Dedifferentiated amniotic fluid mesenchymal stem cell (primary cell): ENCODE measurements around the gene PMPCA.
"Not testable (repeated sequence)": the region's sequence is repeated elsewhere in the genome, so short reads cannot be mapped to it uniquely, and the experiment has no call there.

ENCODE experiments used
- DNase-seq: peaks from one replicate; pipeline ENCODE4 v3.0.0-alpha.2; 2016; ENCODE audit errors: extremely low spot score

Gene PMPCA

DNA sequence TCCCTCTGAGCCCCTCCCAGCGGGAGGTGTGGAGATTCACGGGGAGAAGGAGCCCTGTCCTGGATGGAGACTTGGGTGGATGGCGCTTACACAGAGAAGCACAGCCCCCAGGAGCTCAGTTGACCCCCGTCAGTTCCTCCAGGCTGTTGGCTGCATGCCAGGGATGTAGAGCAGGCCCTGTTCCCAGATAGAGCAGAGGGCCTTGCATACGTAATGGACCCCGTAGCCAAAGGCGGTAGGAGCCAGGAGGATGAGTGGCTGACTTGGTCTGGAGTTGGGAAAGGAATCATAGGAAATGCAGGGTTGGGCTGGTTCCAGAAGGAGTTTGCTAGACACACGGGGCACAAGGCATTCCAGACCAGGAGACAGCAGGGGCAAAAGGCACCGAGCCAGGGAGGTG is 2.5 kb downstream of the PMPCA start:
- DNase-seq: no peak

DNA sequence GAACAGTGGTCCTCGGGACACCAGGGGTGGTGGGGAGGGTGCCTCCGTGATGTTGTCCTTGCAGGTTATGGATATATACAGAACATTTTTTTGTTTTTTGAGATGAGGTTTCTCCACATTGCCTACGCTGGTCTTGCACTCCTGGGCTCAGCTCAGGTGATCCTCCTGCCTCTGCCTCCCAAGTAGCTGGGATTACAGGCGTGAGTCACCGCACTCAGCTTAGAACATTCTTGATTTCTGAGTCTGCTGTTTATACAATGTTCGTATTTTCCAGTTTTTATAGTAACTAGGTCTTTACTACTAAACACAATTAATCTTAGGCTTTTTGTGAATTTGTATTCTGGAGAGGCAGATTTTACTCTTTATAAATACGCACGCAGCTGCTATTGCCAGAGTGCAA is 6.0 kb downstream of the PMPCA start:
- no peak for DNase-seq

DNA sequence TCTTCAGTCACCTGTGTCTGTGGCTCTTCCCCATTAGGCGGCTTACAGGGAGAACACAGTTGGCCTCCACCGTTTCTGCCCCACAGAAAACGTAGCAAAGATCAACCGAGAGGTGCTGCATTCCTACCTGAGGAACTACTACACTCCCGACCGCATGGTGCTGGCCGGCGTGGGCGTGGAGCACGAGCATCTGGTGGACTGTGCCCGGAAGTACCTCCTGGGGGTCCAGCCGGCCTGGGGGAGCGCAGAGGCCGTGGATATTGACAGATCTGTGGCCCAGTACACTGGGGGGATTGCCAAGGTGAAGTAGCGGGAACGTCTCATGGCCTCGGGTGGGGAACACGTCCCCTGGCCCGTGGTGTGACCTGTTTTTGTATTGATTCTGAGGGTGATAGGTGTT is 6.5 kb downstream of the PMPCA start:
- DNase-seq: no peak

DNA sequence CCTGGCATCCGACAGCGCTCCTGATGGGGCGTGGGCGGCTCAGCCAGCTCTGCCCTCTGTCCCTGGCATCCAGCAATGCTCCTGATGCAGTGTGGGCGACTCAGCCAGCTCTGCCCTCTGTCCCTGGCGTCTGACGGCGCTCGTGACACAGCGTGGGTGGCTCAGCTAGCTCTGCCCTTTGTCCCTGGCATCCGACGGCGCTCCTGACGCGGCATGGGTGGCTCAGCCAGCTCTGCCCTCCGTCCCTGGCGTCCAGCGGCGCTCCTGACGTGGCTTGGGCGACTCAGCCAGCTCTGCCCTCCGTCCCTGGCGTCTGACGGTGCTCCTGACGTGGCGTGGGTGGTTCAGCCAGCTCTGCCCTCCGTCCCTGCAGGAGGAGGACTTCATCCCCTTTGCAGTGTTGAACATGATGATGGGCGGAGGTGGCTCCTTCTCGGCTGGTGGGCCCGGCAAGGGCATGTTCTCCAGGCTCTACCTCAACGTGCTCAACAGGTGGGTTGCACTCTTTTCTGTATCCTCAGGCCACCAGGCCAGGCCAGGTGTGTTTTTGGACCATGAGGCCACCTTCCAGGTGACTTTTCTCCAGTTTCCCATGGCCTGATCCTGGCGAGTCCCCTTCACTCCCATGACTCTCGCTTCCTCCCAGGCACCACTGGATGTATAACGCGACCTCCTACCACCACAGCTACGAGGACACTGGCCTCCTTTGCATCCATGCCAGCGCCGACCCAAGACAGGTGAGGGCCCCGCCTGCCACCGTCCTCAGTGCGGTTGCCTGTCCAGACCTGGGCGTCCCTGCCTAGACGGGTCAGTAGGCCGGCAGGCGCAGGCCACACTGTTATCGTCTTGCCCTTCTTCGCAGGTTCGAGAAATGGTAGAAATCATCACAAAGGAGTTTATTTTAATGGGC is 8.0 kb downstream of the PMPCA start:
- no peak for DNase-seq

DNA sequence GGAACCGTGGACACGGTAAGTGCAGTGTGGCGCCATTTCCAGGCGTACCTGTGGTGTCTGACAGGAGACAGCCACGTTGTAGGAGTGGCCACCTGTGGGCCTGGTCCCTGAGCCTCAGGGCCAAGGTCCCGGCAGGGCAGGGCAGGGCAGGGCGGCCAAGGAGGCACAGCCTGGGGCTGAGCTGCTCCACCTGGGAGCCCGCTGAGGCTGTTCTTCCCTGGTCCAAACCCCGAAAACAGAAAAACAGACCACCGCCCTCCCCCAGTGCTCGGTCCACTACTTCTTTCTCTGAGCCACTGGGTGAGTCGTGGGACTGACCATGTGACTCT is 8.6 kb downstream of the PMPCA start:
- no peak for DNase-seq

DNA sequence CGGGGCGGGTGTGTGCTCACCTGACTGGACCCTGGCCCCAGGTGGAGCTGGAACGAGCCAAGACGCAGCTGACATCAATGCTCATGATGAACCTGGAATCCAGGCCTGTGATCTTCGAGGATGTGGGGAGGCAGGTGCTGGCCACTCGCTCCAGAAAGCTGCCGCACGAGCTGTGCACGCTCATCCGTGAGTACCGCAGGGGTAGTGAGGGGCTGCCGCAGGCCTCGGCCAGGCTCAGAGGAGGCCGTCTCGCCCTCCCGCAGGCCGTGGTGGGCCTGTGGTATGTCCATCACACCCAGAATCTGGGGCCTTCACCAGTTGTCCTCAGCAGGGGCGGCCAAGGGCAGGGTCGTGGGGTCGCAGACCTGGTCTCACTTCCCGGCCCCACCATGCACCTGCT is 11.3 kb downstream of the PMPCA start:
- DNase-seq: no peak

DNA sequence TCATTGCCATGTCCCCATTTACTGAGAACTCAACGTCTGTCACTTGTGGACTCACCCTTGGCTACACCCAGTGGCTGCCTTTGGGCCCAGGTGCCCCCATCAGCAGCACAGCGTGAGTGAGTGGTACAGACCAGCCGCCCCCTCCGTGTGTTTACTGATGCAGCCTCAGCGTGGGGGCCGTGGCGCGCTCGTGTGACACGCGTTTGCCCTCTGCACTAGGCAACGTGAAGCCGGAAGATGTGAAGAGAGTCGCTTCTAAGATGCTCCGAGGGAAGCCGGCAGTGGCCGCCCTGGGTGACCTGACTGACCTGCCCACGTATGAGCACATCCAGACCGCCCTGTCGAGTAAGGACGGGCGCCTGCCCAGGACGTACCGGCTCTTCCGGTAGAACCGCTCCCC is 12.4 kb downstream of the PMPCA start:
- DNase-seq: no peak

DNA sequence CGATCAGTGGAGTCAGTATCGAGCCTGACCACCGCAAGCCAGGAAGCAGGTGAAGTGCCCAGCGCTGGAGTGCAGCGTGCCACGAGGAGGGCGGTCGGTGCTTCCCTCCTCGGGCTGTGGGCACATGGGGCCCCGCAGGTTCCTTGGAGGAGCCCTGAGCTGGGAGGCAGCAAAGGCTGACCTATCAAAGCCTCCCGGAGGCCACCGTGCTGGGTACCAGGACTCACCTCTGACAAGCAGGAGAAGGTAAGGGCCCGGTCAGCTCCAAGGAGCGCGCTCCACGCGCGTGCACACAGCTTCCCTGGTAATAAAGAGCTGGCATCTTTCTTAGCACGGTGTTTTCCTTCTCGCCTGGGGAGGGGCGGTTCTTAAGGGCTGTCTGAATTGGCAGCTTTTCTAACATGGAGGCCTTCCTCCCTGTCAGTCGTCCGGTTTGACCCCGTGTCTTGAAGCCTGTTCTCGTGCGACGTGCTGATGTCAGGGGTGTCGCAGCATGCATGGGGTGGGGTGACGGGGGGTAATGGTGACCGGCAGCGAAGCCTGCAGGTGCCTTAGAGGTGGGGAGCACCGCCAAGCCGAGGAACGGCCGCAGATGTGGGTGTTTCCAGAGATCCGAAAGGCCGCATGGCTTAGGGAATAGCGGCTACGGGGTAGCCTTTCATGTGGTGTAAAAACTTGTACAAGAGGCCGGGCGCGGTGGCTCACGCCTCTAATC is 13.1 kb downstream of the PMPCA start:
- DNase-seq: no peak

DNA sequence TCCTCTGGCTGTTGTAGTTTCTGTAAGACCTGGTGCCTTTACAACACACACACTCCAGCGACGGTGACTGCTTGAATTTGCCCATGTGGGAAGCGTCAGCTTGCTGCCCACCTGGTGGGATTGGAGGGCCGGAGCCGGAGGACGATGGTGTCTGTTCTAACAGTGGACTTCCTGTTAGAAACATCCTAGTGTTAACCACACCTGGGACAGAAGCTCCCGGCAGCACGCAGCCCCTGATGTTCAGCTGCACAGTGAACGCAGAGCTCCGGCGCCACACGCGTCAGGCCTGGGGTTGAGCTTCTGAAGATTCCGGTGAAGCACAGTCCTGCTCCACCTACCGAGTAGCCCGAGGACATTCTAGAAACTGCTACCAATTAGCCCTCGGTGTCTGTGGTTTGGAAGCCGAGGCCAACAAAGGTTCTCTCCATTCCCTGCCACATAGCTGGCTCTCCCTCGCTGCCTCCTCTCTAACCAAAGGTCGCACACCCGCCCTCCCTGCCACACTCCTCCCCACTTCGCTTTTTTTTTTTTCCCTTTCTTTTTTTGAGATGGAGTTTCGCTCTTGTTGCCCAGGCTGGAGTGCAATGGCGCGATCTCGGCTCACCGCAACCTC is 14.4 kb downstream of the PMPCA start:
- DNase-seq: no peak

DNA sequence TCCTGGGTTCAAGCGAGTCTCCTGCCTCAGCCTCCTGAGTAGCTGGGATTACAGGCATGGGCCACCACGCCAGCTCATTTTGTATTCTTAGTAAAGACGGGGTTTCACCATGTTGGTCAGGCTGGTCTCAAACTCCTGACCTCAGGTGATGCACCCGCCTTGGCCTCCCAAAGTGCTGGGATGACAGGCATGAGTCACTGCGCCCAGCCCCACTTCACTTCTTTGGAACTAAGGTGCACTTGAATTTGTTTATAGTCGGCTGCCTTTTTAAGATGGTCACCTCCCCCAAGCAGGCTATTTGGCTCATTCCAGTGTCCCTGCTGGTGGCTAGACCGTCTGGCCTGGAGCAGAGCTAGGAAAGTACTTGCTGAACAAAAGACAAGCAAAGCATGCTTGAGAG is 14.9 kb downstream of the PMPCA start:
- not testable (repeated sequence) for DNase-seq

DNA sequence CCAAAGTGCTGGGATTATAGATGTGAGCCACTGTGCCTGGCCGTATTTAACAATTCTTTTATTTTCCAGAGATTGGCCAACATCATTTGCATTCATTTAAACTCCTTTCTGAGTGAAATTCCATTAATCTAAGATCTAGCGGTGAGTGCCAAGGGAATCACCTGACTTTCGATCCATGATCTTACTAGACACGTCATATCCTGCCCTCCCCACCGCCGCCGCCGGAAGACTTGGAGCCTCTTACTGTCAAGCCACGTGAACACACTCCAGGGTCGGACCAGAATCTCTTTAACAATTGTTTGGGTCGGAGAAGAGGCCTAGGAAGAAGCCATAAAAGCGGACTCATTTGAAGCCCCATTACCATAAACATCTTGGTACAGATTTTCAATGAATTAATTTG is 16.3 kb downstream of the PMPCA start:
- DNase-seq: no peak

DNA sequence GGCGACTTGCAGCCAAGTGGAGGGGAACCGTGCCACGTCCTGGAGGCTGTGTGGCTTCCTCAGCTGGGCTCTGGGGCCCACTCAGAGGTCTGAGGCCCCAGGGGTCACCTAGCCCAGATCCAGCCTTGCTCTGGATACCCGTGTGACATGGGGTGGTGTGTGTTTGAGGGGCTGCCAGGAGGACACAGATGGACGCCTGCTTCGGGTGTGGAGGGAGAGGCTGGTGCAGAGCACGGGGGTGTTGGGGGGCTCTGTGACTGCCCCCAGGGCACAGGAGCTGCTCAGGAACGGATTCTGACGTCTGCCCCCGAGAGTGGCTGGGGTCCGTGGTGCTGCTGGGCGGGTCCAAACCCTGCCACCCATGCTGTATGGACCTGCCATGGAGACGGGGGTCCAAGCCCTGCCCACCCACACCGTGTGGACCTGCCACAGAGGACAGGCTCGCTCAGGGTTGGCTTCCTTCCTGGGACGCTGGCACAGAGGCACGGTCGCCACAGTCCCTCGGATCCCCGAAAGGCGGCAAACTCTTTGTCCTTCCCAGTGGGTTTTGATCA is 18.7 kb downstream of the PMPCA start:
- no peak for DNase-seq

DNA sequence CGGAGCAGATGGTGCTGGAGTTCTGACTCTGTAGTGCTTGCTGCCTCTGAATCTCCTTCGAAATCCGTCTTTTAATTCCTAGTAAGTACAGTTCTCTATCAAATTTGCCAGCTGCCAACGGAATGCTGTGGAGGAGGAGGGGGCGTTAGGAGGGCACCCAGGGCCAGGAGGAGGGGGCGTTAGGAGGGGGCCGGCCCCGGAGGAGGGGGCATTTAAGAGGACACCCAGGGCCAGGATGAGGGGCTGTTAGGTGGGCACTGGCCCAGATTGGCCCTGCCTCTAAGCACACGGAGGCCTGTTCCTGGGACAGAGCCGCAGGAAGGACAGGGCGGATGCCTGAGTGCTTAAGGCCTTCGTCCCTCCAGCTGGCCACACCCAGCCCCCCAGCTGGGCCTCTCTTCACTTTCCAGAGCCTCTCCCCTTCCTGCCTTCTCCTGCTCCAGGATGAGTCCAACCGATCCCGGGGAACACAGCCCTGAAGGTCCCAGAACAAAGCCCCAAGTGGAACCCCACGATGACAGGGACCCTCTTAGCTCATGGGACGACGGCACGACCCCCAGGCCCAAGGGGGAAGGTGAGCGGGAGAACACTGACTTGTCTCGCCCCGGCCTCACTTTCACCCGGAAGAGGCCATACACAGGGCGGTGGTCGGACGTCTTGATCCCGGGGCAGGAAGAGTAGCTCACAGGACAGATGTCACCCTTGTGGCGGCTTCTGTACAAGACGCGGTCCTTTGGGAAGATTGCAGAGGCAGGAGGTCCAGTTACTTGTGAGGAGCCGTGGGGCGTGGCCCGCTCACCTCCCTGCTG is 19.4 kb downstream of the PMPCA start:
- DNase-seq: no peak

DNA sequence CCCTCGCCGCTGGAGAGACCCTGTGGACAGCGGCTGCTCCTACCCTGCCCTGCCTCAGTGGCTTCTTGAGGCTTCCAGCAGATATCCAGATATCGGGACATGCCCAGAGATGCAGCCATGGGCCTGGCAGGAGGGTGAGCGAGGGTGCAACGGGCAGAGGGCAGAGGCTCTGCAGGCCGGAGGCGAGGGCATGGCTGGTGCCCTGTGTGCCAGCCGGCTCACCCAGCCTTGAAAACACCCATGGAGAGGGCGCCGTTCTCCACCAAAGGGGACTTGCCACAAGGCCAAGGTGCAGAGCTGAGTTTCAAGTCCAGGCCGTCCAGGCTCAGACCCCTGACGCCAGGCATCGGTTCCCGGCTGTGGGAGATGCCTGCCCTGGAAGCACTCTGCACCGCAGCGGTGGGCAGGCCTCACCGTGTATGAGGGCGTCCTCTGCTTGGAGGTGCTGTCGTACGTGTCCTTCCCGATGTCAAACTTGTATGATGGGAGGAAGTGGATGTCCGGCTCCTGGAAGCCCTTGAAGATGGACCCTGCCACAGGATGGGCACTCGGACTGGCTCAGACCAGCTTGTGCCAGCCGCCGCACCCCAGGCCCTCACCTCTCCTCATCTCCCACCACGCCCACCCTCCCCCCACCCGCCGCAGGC is 20.3 kb downstream of the PMPCA start:
- DNase-seq: no peak

DNA sequence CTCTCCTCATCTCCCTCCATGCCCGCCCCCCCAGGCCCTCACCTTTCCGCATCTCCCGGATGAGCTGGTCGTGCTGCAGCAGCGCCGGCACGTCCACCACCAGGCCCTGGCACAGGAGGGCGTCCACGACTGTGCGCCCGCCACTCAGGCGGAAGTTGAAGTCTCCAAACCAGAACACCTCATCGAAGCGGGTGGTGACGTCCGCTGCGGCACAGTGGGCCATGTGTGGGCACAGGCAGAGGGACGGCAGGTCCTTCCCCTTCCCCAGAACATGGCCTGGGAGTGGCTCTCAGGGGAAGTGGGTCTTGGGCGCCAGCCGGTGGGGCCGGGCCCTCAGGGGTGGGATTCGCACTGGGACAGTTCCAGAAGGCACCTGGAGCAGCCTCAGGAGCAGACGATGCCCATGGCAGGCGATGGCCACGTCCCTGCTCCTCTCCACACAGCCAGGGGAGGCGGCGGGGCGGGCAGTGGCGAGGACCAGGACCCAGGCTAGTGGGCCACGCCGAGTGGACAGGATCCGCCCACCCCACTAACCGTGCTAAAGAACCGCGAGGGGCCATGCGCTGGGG is 21.4 kb downstream of the PMPCA start:
- DNase-seq: no peak

DNA sequence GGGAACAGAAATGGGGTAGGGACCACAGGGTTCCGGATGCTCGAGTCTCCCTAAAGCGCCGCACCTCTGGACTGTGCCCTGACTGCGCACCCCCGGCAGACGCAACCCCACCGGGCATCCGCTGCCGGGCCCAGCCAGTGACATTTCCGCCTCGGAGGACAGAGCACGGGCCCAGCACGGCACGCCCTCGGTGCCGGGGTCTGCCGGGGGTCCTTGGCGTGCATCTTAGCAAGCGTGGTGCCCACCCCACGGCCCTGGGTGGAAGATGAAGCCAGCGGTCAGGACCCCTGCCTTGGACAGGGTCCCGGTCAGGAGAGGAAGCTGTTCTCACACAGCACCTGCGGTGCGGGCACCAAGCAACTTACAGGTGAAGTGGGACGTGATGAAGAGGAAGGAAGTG is 22.1 kb downstream of the PMPCA start:
- DNase-seq: no peak

DNA sequence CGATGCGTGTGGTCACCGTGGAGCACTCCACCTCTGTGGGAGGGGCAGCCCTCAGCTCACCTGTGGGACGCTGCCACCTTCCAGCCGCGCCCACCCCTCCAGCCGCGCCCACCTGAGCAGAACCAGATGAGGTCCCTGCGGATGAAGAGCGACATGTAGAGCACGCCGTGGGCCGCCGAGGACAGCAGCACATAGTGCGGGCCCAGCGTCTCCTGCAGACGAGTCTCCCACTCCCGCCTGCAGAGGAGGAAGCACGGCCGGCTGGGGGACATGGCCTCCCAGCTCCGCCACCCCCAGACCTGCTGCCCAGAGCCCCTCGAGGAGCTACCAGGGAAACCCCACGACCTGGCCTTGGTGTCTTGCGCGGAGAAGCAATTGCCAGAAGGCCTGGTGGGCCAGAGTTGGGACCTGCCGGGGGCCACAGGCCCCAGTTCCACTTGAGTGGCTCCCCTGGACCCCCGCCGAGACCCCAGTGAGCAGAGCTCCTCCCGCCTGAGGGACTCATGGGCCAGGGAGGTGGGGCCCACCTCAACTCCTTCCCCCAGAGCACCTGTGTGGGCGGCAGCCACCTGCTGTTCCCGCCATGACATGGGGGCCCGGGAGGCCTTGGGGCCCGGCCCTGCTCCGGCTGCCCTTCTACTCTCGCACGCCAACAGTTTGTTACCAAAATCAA is 22.7 kb downstream of the PMPCA start:
- DNase-seq: no peak

DNA sequence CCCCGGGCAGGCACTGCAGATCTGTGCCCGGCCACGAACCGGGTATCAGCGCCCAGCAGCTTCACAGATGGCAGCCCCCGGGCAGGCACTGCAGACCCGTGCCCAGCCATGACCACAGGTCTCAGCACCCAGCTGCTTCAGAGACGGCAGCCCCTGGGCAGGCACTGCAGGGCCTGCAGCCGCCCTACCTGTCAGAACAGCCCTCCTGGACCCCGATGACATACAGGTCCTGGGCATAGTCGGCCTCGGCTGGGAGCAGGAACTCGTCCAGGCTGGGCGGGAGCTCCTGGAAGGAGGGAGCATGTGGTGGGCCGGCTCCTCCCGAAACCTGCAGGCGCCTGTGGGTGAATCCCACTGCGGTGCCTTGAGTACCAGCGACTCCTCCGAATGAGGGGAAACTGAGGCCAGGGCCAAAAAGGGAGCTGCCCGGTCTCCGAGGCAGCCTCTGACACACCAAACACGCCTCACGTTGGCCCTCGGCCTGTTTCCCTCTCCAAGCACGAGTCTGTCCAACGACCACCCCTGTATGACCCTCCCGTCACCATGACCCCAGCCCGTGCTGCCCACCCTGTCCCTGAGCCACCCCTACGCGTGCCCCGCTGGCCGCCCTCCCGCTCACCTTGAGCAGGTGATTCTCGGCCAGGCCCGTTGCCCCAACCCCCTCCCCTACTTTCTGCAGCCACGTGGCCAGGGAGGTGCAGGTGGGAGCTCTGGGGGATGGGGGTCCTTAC is 23.6 kb downstream of the PMPCA start:
- no peak for DNase-seq

DNA sequence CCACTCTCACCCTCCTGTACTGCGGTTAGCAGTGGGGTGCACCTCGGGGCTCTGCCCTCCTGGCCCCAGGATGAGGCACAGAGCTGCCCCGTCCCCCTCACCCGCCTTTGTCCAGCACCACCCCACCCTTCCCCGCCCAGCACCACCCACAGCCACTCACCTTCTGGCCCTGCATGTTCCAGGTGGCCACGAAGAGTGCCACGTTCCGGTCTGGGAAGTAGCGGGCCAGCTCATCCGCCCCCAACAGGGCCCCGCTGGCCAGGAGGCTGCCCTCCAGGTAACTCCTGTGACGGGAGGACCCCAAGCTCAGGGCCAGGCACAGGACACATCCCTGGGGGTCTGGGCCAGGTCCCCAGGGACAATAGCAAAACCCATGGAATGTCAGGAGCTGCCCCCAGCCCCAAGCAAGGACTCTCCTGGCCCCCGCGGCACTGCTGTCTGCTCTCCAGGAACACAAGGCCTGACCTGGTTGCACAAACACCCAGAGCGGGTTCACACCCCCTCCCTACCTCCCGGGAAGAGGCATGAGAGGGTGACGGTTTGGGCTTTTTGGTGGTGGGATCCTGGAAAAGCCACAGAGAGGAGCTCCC is 24.2 kb downstream of the PMPCA start:
- DNase-seq: no peak
